Transverse colon (tissue), 4 donors: Measurements from ENCODE around the gene OR10A2. TPM values are rescaled to one million over a fixed set of nuclear protein-coding genes. Genes with fewer than 3 reads are reported as not detected.

ENCODE experiments used
- DNase-seq: peaks from one replicate; pipeline ENCODE4 v3.0.0-alpha.2; 2019
- H3K27ac ChIP-seq, 4 donors: fragments of 200-600 bp; sonication (generic); 2 replicates each; pipeline ENCODE4 v1.5.1; 2016 to 2018; ENCODE audit warnings: inconsistent platforms in 4 of 4
- H3K27me3 ChIP-seq: fragments of 200-600 bp; sonication (generic); 2 replicates; pipeline ENCODE4 v1.5.1; 2017; ENCODE audit warnings: inconsistent platforms
- H3K36me3 ChIP-seq, 4 donors: fragments of 200-600 bp; sonication (generic); 2 replicates each; pipeline ENCODE4 v1.5.1; 2017 to 2019; ENCODE audit warnings: inconsistent platforms in 4 of 4
- H3K4me1 ChIP-seq, 4 donors: fragments of 200-600 bp; sonication (generic); 2 replicates each; pipeline ENCODE4 v1.5.1; 2017 to 2020; ENCODE audit warnings: inconsistent platforms in 4 of 4
- H3K4me3 ChIP-seq, 4 donors: fragments of 200-600 bp; sonication (generic); 1 replicate in 1 of 4; 2 replicates in 3 of 4; pipeline versions ENCODE4 v1.5.1 to v1.6.1; 2017 to 2019; ENCODE audit warnings: inconsistent platforms in 4 of 4
- H3K9me3 ChIP-seq, 2 donors: fragments of 200-600 bp; sonication (generic); 2 replicates each; pipeline ENCODE4 v1.5.1; 2017 to 2019; ENCODE audit warnings: inconsistent platforms in 2 of 2
- EP300 ChIP-seq: sonication (generic); formaldehyde crosslinking; IDR thresholded peaks from one replicate; pipeline ENCODE4 v1.6.1; 2017; ENCODE audit warnings: antibody characterized with exemption, low read depth
- POLR2A ChIP-seq: fragments of 450-650 bp; IDR thresholded peaks from one replicate; pipeline ENCODE4 v1.6.1; 2016; ENCODE audit warnings: antibody characterized with exemption, mild to moderate bottlenecking, moderate library complexity
- POLR2AphosphoS5 ChIP-seq, 3 donors: sonication (generic); formaldehyde crosslinking; IDR thresholded peaks; one replicate each; pipeline ENCODE4 v1.6.1; 2016; ENCODE audit warnings: antibody characterized with exemption in 3 of 3
- WGBS, 2 donors: methylation state at CpG; one replicate each; pipeline ENCODE4 v1.1.5; 2018; ENCODE audit warnings: low coverage in 1 of 2; 5-methylcytosine and 5-hydroxymethylcytosine counted together
- in situ Hi-C, 4 donors: fragments of 200-750 bp; cut with MboI; loops; one replicate each; pipeline versions ENCODE4 v1.15.0 to v1.15.1; 2017; ENCODE audit warnings: low sequenced_read_pairs in 3 of 4, low pct_ligation_motif_present in 1 of 4, low pct_unique_long_range_greater_than_20kb in 1 of 4
- intact Hi-C: fragments of 100-400 bp; cut with DNase I; formaldehyde crosslinking; loops from one replicate; pipeline ENCODE4 v1.15.1; 2023; ENCODE audit warnings: low total_unique reads
- total RNA-seq, 4 donors: library from RNA; depleted of rRNA; stranded (reverse); fragments of >200 nt; gene quantifications; one replicate each; pipeline ENCODE4 v1.1.0, GENCODE V29; 2016
- TF ChIP-seq, protein P1 (sequence below), 5 experiments: fragments of 200-600 bp in 3 of 5; fragments of 450-650 bp in 2 of 5; sonication (generic) in 3 of 5; IDR thresholded peaks; 1 replicate in 2 of 5; 2 replicates in 3 of 5; pipeline ENCODE4 v1.5.1; 2016 to 2017; ENCODE audit warnings: antibody characterized with exemption in 5 of 5, inconsistent platforms in 3 of 5, mild to moderate bottlenecking in 2 of 5, moderate library complexity in 1 of 5

Gene OR10A2
- total RNA-seq, 4 donors from 2014 or later: not detected

DNA sequence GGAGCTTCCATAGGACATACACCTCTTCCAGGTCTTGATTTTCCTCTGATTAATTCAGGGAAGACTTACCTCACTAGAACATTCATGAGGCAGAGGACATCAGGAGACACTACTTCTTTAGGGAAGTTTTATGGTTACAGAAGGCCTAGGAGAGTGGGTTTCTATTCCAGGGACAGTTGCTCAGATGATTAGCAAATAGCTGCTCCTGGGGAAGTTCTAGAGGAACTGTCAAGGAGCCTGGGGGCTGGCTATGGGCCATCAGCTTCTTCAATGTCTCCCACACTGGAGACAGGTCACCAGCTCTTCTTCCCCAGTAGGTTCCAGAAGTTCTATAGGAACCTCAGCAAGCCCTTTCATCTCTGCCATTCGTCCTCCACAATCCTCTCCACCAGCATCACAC, 28.8 kb upstream of the OR10A2 start:
- Histone ChIP-seq H3K27ac (no peak overlapping the region), H3K36me3 (no peaks in the 10 kb centered on the region), H3K9me3 (no peaks in the 10 kb centered on the region), H3K4me3 (no peak overlapping the region), H3K4me1 (no peaks in the 10 kb centered on the region), H3K27me3 (no peaks in the 10 kb centered on the region)
- in situ Hi-C loops (no loop called here), intact Hi-C loops (no loop called here)
- no peak for DNase-seq
- WGBS, 2 donors: 50 to 53% methylated on average over 1 of the region's 1 CpG
- TF ChIP-seq, protein P1, sequence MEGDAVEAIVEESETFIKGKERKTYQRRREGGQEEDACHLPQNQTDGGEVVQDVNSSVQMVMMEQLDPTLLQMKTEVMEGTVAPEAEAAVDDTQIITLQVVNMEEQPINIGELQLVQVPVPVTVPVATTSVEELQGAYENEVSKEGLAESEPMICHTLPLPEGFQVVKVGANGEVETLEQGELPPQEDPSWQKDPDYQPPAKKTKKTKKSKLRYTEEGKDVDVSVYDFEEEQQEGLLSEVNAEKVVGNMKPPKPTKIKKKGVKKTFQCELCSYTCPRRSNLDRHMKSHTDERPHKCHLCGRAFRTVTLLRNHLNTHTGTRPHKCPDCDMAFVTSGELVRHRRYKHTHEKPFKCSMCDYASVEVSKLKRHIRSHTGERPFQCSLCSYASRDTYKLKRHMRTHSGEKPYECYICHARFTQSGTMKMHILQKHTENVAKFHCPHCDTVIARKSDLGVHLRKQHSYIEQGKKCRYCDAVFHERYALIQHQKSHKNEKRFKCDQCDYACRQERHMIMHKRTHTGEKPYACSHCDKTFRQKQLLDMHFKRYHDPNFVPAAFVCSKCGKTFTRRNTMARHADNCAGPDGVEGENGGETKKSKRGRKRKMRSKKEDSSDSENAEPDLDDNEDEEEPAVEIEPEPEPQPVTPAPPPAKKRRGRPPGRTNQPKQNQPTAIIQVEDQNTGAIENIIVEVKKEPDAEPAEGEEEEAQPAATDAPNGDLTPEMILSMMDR (IDR thresholded peaks at IDR 0.05): no peak
- TF ChIP-seq POLR2A (no peak), POLR2AphosphoS5 (IDR thresholded peaks at IDR 0.05) (no peak), EP300 (no peak)

DNA sequence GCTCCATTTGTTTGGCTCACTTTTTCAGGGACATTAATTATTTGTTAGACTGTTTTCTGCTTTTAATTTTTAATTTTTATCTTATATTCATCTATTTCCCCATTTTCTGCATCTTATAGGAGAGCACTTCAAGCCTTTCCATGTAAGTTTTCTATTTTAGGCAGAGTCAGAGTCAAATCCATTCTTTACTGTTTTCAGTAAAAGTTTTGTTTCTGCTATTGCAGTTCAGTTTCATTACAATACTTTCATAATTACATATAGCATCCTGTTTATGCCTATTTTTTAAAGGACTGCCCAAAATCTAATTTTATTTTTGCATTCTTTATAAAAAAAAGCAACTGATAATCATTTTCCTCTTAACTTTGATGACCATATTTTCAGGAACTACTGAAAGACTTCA, 21.2 kb upstream of the OR10A2 start:
- H3K27ac ChIP-seq: no peak overlapping the region
- no peak overlapping the region for H3K4me3 ChIP-seq
- in situ Hi-C loops (no loop called here), intact Hi-C loops (no loop called here)
- no peaks in the 10 kb centered on the region for H3K9me3 ChIP-seq
- no peaks in the 10 kb centered on the region for H3K4me1 ChIP-seq
- H3K27me3 ChIP-seq: no peaks in the 10 kb centered on the region
- TF ChIP-seq POLR2A (no peak), EP300 (no peak), POLR2AphosphoS5 (IDR thresholded peaks at IDR 0.05) (no peak)
- TF ChIP-seq, protein P1 (IDR thresholded peaks at IDR 0.05): no peak
- no peak for DNase-seq
- H3K36me3 ChIP-seq: no peaks in the 10 kb centered on the region

DNA sequence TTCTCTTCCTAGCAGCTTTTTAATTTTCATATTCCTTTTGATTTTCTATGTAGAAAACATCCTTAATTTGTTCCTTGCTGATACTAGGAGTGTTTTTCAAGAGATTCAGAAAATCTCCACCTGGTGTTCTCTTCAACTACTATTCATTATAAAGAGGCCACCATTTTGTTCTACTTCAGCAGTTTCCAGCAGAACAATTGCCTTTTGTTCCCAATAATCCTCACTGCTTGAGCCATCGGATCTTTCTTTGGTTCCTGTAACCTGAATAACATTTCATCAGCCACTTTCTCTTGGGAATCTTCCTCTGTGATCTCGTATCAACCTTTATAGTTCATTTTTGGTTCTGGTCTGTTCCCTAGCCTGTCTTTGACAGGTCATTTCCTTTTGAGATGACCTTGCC, 19.2 kb upstream of the OR10A2 start:
- no peak for DNase-seq
- no peaks in the 10 kb centered on the region for H3K36me3 ChIP-seq
- TF ChIP-seq POLR2AphosphoS5 (IDR thresholded peaks at IDR 0.05): no peak
- TF ChIP-seq, protein P1 (IDR thresholded peaks at IDR 0.05): no peak
- no peak for TF ChIP-seq POLR2A
- in situ Hi-C loops (no loop called here), intact Hi-C loops (no loop called here)
- H3K27me3 ChIP-seq: no peaks in the 10 kb centered on the region
- 46 to 79% methylated on average over 2 of the region's 2 CpGs for WGBS, 2 donors
- H3K27ac ChIP-seq: no peak overlapping the region
- no peak overlapping the region for H3K4me3 ChIP-seq
- no peaks in the 10 kb centered on the region for H3K9me3 ChIP-seq
- no peaks in the 10 kb centered on the region for H3K4me1 ChIP-seq

DNA sequence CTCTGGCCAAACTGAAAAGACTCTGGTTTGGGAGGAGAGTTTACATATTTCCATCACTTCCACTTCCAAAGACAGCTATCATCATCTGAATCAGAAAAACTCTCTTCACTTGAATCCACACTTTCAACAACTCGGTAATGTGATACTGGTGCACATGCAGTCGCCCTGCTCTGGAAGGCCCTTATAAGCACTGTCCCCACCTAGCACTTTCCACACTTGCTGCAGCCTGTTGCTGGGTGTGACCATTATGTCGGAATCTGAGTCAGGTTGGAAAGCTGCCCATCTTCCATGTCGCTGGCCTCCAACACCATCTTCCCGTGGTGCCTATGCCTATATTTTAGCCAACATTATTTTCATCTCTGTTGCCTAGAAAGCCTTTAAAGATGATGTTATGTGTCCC, 18.5 kb upstream of the OR10A2 start:
- Histone ChIP-seq H3K9me3 (no peaks in the 10 kb centered on the region), H3K4me3 (no peak overlapping the region), H3K4me1 (no peaks in the 10 kb centered on the region), H3K36me3 (no peaks in the 10 kb centered on the region), H3K27ac (no peak overlapping the region), H3K27me3 (no peaks in the 10 kb centered on the region)
- in situ Hi-C loops (no loop called here), intact Hi-C loops (no loop called here)
- no peak for DNase-seq
- TF ChIP-seq, protein P1 (IDR thresholded peaks at IDR 0.05): no peak
- TF ChIP-seq EP300 (no peak), POLR2A (no peak), POLR2AphosphoS5 (IDR thresholded peaks at IDR 0.05) (no peak)
- 94 to 100% methylated on average over 3 to 5 of the region's 5 CpGs for WGBS, 2 donors
